Measurements from ENCODE around the gene NEGR1.

Gene NEGR1

GRCh38 chr1:71399594-71399993 is 882.7 kb downstream of the NEGR1 start:
- H3K9me3 ChIP-seq (ENCODE audit: severe bottlenecking) = no peaks in the 10 kb centered on the region
- H3K4me3 ChIP-seq (ENCODE audit: low read depth, low read length) = no peak overlapping the region
- no peak for TF ChIP-seq CTCF (IDR thresholded peaks at IDR 0.05; ENCODE audit: low read depth, low read length)
- H3K27me3 ChIP-seq (ENCODE audit: insufficient read depth, low read depth, severe bottlenecking) = no peaks in the 10 kb centered on the region
- DNase-seq = no peak
- no peak overlapping the region for H3K27ac ChIP-seq
- H3K36me3 ChIP-seq = no peaks in the 10 kb centered on the region

GRCh38 chr1:71393301-71393700 is 889.0 kb downstream of the NEGR1 start:
- Histone ChIP-seq H3K27me3 (ENCODE audit: insufficient read depth, low read depth, severe bottlenecking) (no peaks in the 10 kb centered on the region), H3K9me3 (ENCODE audit: severe bottlenecking) (no peaks in the 10 kb centered on the region), H3K36me3 (no peaks in the 10 kb centered on the region), H3K4me3 (ENCODE audit: low read depth, low read length) (no peak overlapping the region), H3K27ac (no peak overlapping the region)
- TF ChIP-seq CTCF (IDR thresholded peaks at IDR 0.05; ENCODE audit: low read depth, low read length) = no peak
- no peak for DNase-seq

- no peak overlapping the region for H3K27ac ChIP-seq
- no peak overlapping the region for H3K4me3 ChIP-seq (ENCODE audit: low read depth, low read length)
- TF ChIP-seq CTCF (IDR thresholded peaks at IDR 0.05; ENCODE audit: low read depth, low read length) = no peak
- DNase-seq = no peak
- no peaks in the 10 kb centered on the region for H3K36me3 ChIP-seq
- no peaks in the 10 kb centered on the region for H3K27me3 ChIP-seq (ENCODE audit: insufficient read depth, low read depth, severe bottlenecking)
- H3K9me3 ChIP-seq (ENCODE audit: severe bottlenecking) = peaks cover 2% of the 10 kb centered on the region
These were observed 891.8 kb downstream of the NEGR1 start for GRCh38 chr1:71390518-71390917.

- no peaks in the 10 kb centered on the region for H3K9me3 ChIP-seq (ENCODE audit: severe bottlenecking)
These were observed 904.5 kb downstream of the NEGR1 start for GRCh38 chr1:71377886-71378285.

GRCh38 chr1:71372496-71372895 is 909.8 kb downstream of the NEGR1 start:
- Histone ChIP-seq H3K4me3 (ENCODE audit: low read depth, low read length) (no peak overlapping the region), H3K27me3 (ENCODE audit: insufficient read depth, low read depth, severe bottlenecking) (no peaks in the 10 kb centered on the region), H3K36me3 (no peaks in the 10 kb centered on the region), H3K9me3 (ENCODE audit: severe bottlenecking) (no peaks in the 10 kb centered on the region), H3K27ac (no peak overlapping the region)
- no peak for DNase-seq
- no peak for TF ChIP-seq CTCF (IDR thresholded peaks at IDR 0.05; ENCODE audit: low read depth, low read length)

More at GRCh38 chr1:71377886-71378285, 904.5 kb downstream of the NEGR1 start:
- no peak for TF ChIP-seq CTCF (IDR thresholded peaks at IDR 0.05; ENCODE audit: low read depth, low read length)
- no peak for DNase-seq
- H3K27ac ChIP-seq = no peak overlapping the region
- no peaks in the 10 kb centered on the region for H3K27me3 ChIP-seq (ENCODE audit: insufficient read depth, low read depth, severe bottlenecking)
- H3K36me3 ChIP-seq = no peaks in the 10 kb centered on the region
- no peak overlapping the region for H3K4me3 ChIP-seq (ENCODE audit: low read depth, low read length)

GRCh38 chr1:71371581-71371980 is 910.8 kb downstream of the NEGR1 start:
- H3K9me3 ChIP-seq (ENCODE audit: severe bottlenecking) = no peaks in the 10 kb centered on the region
- no peaks in the 10 kb centered on the region for H3K36me3 ChIP-seq
- no peak for DNase-seq
- no peak overlapping the region for H3K27ac ChIP-seq
- no peaks in the 10 kb centered on the region for H3K27me3 ChIP-seq (ENCODE audit: insufficient read depth, low read depth, severe bottlenecking)
- no peak overlapping the region for H3K4me3 ChIP-seq (ENCODE audit: low read depth, low read length)
- TF ChIP-seq CTCF (IDR thresholded peaks at IDR 0.05; ENCODE audit: low read depth, low read length) = no peak

Measured in WERI-Rb-1 (cell line).